EH (cell line): ENCODE results near the gene BCAP31.
"Not testable (repeated sequence)": the region's sequence is repeated elsewhere in the genome, so short reads cannot be mapped to it uniquely, and the experiment has no call there.

Source experiments
- DNase-seq: peaks from one replicate; pipeline ENCODE4 v3.0.0-alpha.2; 2015; ENCODE audit warnings: low read depth

The BCAP31 gene

GRCh38 chrX:153762626-153763173, 38.5 kb upstream of the BCAP31 start:
- no peak for DNase-seq

GRCh38 chrX:153761863-153762262, 37.7 kb upstream of the BCAP31 start:
- DNase-seq, result no peak

GRCh38 chrX:153755136-153755535, 30.9 kb upstream of the BCAP31 start:
- DNase-seq, result no peak

DNA sequence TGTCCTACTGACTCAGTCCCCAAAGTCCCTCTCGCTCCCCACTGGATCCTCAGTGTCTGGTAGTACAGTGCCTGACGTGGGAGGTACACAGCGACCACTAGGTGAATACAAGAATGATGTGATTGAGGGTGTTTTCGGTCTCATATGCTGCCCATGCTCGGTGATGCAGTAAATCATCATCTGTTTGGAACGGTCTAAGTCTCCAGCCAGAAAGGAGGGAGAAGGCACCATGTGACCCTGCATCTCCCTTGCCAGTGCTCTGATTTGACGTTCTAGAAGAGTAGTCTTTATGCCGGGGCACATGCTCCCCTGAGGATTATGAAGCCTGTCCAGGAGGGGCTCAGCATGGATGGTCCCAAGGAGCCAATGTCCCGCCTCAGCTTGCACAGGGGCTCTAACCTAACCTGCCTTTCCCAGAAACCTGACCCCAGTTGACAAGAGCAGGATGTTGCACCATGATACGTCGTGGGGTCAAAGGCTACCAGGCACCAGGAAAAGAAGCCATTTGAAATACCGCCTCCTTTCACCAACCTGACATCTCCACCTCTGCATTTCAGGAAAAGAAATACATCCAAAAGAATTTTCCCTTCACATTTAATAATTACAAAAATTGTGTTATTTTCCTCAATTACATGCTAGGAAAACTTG, 26.1 kb upstream of the BCAP31 start:
- DNase-seq, result no peak

DNA sequence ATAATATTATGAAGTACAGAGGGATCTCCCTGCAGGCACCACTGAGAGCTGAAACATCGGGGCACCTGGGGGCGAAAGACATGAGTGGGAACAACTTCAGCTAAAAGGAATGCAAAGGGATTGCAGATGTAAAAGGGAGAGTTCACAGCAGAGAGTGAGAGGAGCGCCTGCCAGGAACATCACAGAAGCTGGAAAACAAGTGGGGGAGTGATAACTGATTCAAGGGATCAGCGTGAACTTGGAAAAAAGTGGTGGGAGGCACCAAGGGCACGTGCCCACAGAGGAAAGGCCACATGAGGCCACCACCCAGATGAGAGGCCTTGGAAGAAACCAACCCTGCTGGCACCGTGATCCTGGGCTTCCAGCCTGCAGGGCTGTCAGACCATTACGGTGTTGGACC, 24.8 kb upstream of the BCAP31 start:
- not testable (repeated sequence) for DNase-seq

GRCh38 chrX:153746991-153747390, 22.8 kb upstream of the BCAP31 start:
- DNase-seq, result peak; percentile 35

DNA sequence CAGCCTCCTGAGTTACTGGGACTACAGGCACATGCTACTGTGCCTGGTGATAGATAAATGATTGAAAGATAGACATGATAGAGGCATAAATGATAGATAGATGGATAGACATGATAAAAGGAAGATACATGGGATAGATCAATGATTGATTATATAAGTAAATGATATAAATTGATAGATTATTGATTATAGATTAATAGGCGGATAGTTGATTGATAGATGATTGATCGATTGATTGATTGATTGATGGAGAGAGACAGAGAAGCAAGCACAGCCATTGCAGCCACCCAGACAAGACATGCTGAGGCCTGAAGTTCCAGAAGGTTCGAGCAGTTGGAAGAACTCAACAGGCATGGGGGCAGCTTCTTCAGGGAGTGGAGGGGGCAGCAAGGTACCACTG, 22.2 kb upstream of the BCAP31 start:
- no peak for DNase-seq

DNA sequence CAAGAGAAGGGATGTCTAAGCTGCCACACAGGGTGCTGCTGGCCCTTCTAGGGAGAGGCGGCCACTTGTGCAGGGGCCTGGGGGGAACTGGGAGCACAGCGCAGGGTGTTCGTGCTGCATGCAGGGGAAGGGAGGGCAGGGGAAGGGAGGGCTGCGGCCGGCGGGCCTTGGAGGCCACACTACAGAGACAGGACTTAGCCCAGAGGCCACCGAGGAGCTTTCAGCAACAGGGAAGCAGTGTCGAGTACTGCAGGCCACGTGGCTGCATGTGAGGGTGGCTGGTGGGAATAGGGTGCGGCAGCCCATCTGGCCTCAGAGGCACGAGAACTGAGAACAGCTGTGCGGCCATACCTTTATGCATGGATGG, 20.9 kb upstream of the BCAP31 start:
- DNase-seq, result not testable (repeated sequence)

- DNase-seq, result no peak
These were observed 20.3 kb upstream of the BCAP31 start for GRCh38 chrX:153744210-153745066.

GRCh38 chrX:153743468-153744209, 19.5 kb upstream of the BCAP31 start:
- DNase-seq, result peak; percentile 21

- not testable (repeated sequence) for DNase-seq
These were observed 18.7 kb upstream of the BCAP31 start for GRCh38 chrX:153742796-153743467.

DNA sequence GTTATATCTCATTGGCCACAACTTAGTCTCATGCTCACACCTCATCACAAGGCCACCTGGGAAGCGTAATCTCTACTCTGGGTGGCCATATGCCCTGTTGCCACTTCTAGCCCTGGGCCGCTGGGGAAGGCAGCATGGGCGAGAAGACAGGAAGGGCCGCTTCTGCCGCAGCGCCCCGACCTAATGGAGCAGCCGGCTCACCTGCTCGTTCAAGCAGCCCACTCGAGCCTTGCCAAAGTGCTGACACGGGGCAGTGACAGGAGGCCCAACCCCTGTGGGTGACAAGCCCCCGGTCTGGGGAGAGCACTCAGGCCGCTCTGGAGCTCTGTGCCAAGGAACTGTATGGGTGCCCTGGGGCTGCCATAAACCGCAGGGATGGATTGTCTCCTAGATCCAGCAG, 17.9 kb upstream of the BCAP31 start:
- DNase-seq, result not testable (repeated sequence)

DNA sequence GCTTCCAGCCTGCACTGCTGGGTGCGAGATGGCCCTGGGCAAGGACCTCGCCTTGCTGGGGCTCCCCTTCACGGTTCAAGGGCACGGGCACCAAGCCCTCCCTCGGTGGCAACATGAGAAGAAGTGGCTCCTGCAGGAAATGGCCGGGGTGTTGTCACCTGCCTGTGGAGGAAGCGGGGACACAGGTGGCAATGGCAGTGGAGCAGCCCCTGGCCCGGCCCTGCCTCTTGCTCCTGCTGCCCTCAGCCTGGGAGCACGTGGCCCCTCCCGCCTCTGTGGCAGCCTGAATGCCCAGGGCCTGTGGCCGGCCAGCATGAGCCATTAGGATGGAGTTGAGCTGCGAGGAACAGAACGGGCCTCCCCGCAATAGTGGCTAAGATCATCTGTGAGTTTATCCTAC, 17.3 kb upstream of the BCAP31 start:
- no peak for DNase-seq

DNA sequence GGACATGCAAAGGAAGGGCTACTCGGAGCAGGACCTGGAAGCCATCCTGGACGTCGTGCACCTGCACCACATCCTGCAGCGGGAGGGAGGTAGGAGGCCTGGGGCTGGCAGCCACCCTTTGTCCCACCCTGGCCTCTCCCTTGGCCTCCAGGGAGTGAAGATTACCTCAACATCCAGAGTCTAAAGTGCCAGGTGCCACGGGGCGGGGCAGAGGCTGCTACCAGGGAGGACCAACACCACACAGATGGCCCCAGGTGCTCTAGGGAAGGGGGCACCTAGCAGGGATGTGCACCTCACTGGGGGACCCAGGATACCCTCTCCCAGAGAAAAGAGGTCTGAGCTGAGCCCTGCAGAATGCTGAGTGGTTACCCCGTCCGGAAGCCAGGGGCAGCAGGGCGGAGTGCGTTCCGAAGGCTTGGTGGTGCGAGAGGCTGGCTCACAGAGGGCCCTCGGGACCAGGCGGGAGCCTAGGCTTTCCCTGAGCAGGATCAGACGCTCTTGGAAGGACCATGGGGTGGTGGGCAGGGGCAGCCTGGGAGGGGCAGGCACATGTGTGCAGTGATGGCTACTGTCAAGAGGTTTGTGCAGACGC, 16.5 kb upstream of the BCAP31 start:
- DNase-seq, result no peak

DNA sequence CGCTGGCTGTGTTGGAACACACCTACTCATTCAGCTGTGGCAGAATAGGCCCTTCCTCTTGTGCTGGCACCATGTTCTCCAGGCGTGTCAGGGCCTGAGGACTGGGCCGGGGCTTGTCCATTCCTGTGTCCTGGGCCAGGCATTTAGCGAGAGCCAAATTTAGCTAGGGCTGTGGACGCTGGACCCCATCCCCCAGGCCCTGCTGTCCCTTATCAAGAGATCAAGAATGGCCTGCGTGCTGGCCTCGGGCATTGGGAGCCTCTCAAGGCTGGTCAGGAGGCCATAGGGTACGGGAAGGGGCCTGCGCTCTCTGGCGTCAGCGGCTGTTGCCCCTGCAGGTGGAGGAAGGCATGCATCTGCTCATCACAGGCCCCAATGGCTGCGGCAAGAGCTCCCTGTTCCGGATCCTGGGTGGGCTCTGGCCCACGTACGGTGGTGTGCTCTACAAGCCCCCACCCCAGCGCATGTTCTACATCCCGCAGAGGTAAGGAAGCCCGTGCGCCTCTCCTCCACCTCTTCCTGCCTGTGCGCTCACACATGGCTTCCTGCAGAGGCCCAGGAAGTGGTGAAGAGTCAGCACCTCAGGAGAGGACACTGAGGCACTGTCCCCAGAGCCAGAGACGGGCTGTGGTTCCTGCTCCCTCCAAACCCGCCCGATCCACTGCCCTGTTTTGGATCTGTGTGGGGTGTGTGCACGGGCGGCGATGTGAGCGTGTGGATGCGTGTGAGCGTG, 15.7 kb upstream of the BCAP31 start:
- DNase-seq, result no peak

- no peak for DNase-seq
These were observed 13.9 kb upstream of the BCAP31 start for GRCh38 chrX:153738056-153738605.

- no peak for DNase-seq
These were observed 12.8 kb upstream of the BCAP31 start for GRCh38 chrX:153736871-153737441.

DNA sequence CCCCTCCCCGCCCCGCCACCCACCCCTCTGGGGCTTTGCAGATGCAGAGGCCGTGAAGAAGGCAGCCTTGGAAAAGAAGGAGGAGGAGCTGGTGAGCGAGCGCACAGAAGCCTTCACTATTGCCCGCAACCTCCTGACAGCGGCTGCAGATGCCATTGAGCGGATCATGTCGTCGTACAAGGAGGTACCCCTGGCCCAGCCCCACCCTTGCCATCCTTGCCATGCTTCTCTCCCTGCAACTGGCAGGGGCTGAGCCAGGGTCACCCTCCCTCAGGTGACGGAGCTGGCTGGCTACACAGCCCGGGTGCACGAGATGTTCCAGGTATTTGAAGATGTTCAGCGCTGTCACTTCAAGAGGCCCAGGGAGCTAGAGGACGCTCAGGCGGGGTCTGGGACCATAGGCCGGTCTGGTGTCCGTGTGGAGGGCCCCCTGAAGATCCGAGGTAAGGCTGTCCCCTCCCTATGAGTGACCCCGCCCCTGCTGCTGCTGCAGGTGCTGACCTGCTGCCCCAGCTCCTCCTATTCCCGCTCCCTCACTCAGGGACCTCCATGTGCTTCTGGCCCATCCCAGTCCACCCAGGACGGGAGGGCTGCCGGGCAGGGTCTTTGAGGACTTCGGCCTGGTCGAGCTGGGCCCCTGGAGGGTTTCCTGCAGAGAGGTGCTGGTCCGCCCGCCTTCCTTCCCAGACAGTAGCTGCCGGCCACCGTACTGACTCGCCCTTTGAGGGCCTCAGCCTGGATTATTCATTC, 12.1 kb upstream of the BCAP31 start:
- no peak for DNase-seq

- DNase-seq, result no peak
These were observed 11.1 kb upstream of the BCAP31 start for GRCh38 chrX:153735274-153735673.

GRCh38 chrX:153734871-153735270, 10.7 kb upstream of the BCAP31 start:
- no peak for DNase-seq
